ENCODE measurements around the gene MOCS2.

Gene MOCS2

DNA sequence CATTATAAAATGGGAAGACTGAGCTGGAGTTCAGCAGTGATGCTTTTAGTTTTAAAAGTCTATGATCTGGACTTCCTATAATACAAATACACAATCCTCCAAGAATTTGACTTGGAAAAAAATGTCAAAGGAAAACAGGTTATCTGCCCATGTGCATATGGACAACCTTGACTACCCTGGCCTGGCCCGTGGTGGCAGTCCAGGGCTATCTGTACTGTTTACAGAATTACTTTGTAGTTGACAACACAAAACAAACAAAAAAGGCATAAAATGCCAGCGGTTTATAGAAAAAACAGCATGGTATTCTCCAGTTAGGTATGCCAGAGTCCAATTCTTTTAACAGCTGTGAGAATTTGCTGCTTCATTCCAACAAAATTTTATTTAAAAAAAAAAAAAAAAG lies 17.3 kb downstream of the MOCS2 start:
- DNase-seq: no peak

DNA sequence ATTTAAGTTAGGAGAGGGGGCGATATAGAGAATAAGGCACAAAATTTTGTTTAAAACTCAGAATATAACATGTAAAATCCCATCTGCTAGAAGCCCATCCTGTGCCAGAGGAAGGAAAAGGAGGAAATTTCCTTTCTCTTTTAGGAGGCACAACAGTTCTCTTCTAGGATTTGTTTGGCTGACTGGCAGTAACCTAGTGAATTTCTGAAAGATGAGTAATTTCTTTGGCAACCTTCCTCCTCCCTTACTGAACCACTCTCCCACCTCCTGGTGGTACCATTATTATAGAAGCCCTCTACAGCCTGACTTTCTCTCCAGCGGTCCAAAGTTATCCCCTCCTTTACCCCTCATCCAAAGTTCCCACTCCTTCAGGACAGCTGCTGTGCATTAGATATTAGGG lies 18.3 kb downstream of the MOCS2 start:
- no peak for DNase-seq

DNA sequence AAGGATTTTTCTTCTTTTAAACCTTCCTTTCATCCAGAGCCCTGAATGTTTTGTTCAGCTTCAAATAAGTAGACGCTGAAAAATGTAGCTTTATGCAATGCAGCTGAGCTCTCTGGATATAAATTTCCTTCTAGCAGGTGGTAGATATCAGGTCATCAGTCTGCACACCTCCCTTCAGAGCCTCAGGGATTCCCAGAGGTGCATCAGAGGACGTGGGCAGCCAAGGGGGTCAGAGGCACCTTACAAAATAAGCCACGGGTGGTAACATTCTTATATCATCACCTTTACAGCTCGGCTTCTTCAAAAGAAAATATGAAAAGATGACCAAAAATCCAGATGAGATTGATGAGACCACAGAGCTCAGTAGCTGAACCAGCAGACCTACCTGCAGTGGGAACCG lies 19.3 kb downstream of the MOCS2 start:
- DNase-seq: no peak

DNA sequence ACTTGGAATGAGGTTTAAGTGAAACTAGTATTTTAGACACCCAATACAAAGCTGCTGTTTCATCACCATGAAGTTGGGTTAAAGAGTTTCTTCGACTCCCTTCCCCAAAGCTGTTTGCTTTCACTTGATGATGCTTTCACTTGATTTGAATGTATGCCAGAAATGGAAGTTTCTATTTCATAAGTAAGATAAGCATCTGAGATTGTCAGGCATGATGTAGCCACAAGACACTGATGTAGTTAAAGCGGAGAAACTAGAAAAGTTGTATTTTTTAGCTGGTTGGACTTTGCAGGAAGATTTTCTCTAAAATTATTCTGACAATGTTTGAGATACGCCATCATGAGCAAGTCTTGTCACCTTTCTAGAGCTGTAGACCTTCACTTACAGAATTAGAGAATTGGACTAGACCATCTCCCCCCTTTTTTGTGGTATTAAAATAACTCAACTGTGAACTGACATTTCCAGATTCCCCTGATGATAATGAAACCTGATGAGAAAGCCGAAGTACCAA lies 20.0 kb downstream of the MOCS2 start:
- DNase-seq: no peak

DNA sequence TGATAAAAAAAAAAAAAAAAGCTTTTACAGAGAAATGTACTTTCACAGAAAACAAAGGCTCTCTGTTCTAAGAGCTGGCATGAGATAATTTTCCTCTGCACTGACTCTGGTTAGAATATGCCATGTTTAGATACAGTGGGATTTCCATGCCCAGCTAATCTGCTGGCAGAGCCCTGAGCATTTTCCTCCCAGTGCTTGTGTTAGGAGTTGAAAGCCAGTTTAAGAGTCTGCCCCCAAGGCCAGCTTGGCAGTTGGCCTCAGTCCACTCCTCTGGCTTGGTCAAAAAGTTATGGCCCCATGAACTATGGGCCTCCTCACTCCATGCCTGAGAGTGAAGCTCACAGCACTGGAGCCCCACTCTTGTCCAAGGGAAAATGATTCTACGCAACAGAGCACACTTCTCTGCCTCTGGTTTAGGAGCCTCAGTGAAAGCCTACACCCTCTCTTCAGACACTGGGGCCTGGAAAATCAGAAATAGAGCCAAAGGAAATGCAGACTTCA lies 21.9 kb downstream of the MOCS2 start:
- no peak for DNase-seq

DNA sequence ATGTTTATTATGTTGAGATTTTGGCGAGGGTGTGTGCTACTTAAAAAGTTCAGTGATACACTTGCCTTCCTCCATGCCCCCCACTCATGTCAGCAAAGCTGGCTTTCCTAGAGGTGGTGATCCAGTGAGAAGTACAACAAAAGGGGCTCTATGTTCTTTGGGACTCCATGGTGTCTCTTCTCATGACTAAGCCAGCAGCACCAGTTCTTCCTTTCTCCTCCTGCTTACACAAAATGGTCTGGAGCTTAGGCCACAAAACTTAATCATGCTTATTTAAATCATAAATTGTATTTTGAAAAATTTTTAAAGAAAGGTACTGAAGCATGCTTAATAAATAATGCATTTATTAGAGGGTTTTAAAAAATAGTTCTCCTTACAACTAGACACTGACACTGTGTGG lies 22.4 kb downstream of the MOCS2 start:
- no peak for DNase-seq

DNA sequence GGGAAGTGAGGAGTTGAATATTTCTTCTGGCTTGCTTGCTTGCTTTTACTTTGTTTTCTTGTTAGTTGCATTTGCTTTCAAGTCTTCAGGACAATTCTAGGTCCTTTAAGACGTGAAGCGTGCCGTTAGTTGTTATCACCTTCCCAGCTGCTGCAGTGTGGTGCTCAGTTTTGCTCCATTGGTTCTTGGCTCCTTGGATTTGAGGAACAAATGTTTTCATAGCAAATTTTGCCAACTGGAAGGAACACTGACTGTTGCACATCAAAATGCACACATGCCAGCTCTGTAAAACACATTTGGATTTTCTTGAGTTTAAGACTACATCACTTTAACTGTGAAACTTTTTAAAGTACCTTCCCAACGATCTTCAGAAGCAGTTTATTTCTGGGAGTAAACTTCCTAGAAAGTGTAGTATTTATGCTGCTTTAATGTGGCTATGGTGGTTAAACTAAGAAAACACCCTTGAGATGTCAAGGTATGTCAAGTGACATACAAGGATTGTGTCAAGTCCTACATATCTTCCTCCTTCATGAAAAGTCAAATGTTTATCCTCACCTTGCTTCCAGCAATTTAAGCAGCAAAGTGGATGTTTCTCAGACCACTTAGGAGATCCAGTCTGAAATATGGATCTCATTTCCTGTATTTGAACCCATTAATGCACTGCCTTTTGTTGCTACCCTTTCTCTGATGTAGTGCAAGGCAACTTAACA lies 24.9 kb downstream of the MOCS2 start:
- DNase-seq: no peak

DNA sequence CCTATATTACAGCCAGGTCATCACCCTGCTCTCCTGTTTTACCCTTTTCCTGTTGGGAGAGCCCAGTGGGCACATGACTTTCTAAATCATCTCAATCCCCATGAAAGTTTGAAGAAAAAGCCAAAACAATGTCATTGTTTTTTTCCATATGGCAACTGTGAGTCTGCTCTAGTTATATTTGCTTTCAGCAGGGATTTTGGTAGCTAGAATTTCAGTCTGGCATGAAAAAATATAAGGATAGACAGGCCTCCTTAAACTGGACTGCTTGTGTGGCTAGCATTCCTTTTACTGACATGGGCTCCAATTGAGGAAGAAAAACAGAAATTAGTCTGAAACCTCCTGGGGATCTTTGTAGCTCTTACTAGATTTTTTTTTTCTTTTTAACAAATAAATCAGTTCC lies 25.6 kb downstream of the MOCS2 start:
- DNase-seq: no peak

DNA sequence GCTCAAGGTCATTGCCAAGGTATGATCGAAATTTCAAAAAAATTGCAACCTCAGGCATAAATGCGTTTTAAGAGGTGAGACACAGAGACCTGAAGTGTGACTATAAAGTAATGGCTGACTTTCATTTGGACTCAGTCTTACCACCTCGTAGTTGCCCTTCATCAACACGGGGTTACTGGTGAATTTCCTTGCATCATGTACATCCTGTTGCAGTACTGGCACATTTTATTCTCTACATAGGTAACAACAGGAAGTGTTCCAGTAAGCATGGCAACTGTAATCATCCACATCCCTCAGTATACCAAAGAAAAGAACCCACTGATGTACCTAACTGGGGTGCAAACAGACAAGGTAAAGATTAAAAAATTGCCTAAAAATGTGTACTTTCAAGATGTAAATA lies 29.3 kb downstream of the MOCS2 start:
- DNase-seq: no peak

DNA sequence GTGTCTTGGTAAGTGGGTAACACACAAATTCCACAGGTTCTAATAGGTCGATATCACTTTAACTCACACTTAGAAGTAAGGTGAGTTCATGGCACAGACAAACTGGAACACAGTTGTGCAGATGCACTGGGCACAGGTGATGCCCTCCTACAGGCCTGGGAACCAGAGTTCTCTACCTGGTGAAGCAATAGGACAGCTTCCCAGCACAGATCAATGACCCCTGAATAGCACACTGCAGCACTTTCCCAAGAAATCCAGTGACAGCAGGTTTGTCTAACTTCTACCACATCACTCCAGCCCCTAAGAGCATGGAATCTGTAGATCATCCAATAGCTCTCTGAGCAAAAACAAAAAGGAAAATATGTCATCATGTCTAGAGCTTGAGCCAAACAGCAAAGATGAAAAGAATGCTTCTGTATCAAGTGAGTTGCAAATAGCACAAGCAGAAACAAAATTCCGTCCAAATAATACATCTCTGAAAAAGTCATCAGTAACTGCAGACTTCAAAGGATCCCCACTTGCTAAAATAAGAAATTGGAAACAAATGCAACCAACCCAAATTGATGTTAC lies 33.5 kb downstream of the MOCS2 start:
- no peak for DNase-seq

DNA sequence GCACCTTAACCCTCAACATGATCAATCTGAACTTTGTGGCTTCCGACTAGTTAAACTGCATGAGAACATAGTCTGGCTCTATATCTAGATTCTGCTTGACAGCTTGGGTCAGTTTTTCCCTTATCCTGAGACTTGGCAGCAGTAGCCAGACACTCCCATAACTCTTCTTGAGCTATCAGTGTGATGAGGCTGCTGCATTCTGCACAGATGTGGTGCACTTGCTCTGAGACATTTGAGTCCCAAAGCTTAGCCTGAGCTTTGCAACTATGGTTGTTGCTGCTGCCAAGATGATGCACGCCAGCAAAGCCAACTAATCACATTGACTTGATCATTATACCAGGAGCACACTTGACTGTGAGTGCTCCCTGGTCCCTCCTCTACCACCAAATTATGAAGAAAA lies 36.2 kb downstream of the MOCS2 start:
- DNase-seq: no peak

DNA sequence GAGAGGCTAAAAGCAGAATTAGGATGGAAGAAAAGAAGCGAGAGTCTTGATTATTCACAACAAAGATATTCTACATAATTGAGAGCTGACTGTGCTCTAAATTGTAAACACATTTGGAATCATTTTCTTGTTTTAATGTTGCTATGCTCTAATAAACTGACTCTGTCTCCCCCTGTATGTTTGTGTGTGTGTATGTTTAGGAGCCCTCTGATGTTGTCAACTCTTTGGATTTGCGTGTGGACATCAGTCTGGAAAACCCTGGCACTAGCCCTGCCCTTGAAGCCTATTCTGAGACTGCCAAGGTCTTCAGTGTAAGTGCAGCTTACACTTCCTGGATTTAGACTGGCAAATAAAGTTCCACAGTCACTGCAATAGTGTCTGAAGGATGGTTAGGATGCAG lies 37.8 kb downstream of the MOCS2 start:
- no peak for DNase-seq

DNA sequence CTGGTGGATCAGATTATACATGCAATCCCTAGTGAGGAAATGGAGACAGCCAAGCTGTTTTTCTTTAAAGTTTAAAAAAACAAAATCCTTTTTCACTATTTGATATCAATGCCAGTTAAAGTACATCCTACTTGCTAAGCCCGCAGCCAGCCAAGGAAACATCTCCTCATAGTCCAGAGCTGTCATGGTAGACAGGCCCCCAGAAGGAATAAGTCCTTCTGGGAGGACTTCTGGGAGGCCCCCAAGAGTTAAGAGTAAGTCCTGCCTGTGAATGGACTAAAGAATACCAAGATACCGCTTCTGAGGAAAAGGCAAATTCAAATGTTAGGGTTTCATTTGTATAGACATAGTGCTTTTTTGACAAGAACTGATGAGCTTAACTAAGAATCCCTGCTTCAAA lies 38.3 kb downstream of the MOCS2 start:
- DNase-seq: no peak

DNA sequence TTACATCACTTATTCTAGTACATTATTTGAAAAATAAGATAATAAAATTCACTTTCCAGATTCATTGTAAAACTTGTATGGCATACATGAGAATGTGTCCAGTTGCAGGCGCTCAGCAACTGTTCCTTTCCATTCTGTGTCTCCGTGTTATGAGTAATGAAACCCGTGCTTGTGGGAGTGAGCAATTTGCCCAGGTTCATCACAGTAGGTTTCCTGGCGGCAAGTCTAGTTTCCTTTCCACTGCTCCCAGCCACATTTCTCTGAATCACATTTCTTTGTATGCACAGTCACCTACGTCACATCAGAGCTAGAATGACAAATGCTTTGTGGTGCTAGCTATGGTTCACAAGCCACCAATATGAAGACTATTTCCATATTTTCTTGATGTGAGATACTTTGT lies 39.9 kb downstream of the MOCS2 start:
- DNase-seq: no peak

DNA sequence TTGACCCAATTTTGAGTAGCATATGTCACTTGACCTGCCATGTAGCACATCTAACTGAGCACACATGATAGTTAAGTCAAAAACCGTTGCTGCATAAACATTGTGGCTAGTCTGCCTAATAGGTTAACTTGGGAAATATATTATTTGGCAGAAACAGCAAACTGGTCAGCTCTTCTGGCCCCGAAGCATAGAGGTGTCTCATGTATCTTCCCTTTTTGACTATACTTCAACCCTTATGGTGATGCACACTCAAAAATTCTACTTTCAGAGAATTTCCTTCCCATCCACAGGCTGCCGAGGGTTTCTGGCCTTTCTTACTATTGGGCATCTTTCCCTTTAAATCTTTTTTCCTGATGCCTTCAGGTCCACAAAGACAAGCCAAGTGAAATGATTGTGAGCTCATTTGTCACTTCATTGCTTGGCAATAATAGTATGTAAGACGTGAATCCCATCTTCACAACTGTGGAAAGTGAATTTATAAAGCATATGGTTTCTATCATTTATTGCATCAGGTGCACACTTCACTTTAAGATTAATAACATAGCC lies 41.2 kb downstream of the MOCS2 start:
- DNase-seq: no peak

DNA sequence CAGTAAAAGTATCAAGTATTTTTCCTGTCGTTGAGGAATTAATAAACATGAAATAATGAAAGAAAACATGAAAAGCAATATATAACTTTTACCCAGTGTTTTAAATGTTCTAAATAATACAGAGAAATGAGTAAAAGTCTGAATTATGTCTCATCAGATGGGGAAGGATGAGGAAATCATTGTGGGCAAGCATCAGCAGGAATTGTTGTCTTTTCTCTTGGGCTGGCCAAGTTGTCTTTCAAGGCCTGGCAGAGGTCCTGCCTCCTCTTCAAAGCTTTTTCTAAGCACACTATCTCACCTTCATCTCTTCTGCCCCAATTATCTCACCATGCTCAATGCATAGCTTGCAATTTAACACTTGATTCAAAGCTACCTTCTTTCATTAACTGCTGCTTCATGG lies 41.9 kb downstream of the MOCS2 start:
- no peak for DNase-seq

DNA sequence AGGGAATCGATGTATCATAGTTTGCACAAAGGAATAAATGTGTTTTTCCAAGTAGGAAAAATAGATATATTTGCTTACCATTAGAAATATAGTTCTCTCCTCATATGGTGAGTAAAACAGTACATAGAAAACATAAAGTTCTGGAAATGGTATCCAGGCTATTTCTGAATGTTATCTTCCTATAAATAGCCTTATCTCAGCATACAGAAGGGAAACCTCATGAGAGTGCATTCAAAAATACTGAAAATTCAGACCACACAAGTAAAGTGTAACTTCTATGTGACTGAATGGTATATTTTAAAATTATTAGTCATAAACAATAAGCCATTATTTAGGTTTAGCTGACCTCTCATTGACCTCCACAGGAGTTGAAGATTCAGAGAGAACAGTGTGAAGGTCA lies 43.5 kb downstream of the MOCS2 start:
- DNase-seq: no peak

DNA sequence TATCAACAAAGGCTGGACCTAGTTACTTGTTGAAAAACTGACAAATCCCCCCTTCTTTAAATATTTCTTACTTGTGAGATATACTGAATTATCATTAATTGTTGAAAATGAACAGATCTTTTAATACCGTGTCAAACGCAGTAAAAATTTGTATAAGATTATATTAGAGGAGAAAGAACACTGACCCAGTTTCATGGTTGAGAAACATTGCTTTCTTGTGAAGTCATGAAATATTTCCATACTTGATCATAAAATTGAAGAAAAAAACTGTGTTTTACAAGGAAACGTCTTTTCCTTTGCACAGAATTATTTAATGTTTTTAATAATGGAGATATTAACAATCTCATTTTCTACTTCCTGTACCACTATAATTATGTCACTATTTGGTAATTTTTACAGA lies 45.8 kb downstream of the MOCS2 start:
- DNase-seq: no peak

DNA sequence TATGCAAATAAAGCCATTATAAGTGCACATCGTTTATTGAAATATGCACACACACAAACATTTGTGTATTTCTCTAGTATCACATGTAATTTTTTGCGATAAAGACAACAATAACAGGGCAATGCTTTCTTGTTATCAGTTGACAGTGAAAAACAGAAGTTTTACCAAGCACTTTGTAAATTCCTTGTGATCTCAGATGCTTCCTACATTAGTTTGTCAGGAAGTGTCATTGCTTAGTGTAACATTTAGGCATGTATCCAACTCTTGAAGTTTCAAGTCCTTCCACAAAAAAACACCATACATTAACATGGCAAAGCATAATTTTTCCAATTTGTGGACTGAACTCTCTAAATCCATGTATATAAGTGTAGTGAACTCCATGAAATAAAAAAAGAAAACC lies 46.4 kb downstream of the MOCS2 start:
- DNase-seq: no peak

DNA sequence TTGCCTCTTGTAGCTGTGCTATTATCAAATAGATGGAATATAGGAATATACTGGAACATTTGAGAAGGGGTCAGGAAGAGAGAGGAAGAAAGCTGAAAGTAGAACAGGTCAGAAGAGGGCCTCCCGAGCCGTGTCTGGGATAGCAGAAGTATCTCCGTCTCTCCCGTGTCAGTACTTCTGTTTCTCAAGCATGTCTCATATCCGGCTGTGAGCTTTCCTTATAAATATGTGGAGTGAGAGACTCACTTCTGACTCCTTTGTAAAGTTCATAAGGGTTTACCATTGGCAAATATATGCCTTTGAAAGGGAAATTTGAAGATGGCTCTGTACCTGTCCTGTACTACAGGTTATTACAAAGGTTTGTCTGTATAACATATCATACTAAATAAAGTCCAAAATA lies 50.3 kb downstream of the MOCS2 start:
- no peak for DNase-seq

DNA sequence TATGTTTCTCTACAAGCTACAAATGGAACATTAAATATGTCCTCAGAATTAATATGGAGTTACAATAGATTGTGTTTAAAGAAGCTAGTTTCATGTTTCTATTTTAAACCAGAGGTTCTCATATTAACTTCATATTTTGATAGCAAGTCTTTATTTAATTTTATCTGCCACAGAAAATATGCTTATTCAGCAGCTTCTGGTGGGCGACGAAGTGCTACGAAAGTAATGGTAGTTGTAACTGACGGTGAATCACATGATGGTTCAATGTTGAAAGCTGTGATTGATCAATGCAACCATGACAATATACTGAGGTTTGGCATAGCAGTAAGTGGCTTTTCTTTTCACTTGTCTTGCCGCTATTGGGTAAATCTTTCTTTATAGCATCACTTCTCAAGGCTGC lies 54.2 kb downstream of the MOCS2 start:
- no peak for DNase-seq

DNA sequence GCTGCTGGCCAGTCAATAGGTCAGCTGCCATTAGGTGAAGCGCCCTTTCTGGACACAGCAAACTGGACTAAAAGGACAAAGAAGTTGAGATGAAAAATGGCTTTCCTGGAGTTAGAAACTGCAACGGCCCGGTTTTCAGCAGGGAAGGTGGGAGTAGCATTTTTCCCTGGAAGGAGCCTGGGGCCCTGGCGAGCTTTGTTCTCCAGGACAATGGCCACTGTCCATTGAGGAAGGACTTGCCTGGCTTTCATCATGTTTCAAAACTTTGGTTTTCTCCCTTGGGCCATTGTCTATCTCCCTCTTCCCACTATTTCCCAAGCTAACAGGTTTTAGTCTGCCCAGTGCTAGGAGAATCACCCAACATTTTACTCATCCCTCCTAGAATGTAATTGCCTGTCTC lies 56.2 kb downstream of the MOCS2 start:
- DNase-seq: no peak

DNA sequence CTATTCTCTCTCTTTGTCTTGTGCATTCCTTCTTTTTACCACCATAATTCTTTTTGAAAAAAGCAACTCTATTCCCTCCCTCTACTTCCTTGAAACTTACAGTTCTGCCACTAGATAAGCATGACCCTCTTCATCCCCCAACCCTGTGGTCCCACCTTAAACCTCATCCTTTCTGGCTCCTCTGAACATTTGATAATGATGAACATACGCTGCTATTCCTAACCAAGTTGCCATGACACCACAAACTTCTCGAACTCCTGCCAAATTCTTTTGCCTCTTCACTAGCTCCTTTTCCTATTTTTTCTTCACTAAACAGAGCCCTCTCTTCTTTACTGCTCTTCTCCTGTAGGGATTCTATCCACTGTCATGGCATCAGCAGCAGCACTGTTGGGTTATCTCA lies 57.1 kb downstream of the MOCS2 start:
- no peak for DNase-seq

DNA sequence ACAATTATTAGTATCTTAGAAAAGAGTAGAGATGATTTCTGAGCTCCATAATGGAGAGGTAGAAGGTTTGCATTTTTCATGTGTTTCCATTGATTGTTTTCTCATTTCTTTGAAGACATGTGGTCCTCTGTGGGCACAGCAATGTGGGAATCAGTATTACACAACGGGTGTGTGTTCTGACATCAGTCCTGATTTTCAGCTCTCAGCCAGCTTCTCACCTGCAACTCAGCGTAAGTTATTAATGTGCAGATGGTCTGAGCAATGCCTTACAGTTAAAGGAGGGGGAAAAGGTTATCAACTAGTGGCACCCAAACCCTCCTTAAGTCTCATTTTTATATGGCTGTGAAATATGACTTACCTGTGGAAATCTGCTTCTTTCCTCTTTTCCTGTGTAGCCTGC lies 61.3 kb downstream of the MOCS2 start:
- no peak for DNase-seq

Measured in NCI-H524 (cell line).